ENCODE results near the gene IDH3B.
"Not testable (repeated sequence)": the region's sequence is repeated elsewhere in the genome, so short reads cannot be mapped to it uniquely, and the experiment has no call there.

The IDH3B gene

DNA sequence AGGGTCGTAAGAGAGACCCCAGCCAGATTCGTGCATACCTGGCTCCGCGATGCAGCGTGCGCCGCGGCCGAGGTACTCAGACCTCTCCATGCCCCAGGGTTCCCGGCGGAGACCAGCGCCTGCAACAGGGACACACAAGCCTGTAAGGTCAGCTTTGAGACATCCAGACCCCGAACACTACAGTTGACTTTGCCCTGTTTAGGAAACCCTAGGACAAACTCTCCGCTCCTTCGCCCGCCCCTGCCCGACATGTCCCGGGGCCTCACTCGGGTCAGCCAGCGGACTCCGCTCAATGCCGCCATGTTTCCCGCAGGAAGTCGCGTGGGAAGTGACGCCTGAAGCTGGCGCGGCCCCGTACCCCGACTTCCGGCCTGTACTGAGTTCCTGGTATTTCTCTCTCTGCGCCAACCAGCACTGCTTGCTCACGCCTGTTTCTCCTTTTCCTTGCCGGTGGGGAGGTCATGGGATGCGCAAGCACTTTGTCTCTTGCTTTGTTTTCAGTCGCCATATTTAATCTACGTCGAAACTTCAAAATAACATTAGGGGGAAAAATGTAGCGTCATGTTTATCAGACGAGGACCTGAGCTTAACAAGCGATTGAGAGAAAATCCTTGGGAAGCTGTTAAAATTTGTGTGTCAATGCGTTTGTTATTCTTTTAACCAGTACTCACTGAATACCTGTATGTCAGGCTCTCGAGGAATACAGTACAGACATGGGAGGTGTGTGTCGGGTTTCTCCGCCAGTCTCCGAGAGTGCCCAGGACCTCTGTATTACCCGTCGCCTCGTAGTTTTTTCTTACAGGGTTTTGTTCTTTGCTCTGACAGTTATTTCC is at the start of gene IDH3B:
TSS of gene IDH3B (minus strand) at position 330 of the 833 bp plus-strand sequence. CDS start at position 302, 28 bp downstream.
- DNase-seq: peak; percentile 97

- DNase-seq: no peak
Measured at GRCh38 chr20:2713285-2713684, 49.3 kb upstream of the IDH3B start.

DNA sequence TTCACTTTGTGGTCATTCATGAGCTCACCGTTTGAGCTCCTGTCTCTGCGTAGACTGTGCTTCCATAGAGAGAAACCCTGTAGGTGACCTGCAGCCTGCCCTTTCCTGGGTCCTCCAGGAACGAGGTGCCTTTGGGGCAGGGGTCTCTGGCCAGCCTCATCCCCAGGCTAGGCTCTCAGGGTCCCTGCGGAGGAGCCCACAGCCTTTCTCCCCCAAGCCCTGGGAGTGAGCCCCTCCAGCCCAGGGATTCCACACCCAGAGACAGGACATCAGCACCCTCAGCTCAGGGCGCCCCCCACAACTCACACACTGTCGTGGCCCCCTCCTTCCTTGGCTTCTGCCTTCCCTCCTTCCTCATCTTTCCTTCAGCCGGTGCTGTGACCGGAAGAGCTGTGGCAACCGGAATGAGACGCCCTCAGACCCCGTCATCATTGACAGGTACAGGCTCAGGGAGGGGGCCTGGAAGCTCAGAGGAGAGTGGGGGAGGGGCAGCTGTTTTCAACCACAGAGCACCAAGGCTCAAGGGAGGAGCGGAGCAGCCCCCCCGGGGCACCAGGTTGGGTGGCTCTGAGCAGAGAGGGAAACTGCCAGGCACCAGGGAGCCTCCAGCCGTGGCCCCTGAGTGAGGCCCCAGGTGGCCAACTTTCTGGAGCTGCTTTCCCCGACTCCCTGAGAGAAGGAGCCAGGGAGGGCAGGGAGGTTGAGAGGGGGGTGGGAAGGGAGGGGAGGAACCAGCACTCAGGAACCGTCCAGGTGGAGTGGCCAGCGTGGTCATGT is 45.4 kb upstream of the IDH3B start:
- DNase-seq: no peak

- DNase-seq: no peak
Measured at GRCh38 chr20:2708665-2709064, 44.6 kb upstream of the IDH3B start.

- DNase-seq: peak; percentile 33
Measured at GRCh38 chr20:2708073-2708415, 44.0 kb upstream of the IDH3B start.

GRCh38 chr20:2707353-2708072 is 43.5 kb upstream of the IDH3B start:
- DNase-seq: peak; percentile 12

- no peak for DNase-seq
Measured at GRCh38 chr20:2706688-2707352, 42.8 kb upstream of the IDH3B start.

- DNase-seq: no peak
Measured at GRCh38 chr20:2705931-2706645, 42.1 kb upstream of the IDH3B start.

- no peak for DNase-seq
Measured at GRCh38 chr20:2703716-2704475, 39.9 kb upstream of the IDH3B start.

DNA sequence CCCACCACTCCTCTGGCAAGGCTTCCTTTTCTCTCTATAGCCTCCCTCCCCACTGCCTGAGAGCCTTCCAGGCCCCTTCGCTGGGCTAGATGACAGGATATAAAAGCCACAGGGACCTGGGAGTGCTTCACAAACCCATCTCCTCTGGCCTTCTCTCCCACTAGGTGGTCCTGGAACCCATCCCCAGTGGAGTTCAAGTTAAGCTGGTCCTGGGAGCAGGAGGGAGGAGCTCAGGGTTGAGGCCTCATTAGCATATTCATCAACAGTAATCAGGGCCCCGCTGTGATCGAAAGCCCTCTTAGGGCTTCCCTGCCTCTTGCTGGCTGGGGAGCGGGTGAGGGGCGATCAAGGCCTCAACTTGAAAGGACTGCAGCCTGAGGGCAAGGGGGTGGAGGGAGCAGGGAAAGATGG is 37.7 kb upstream of the IDH3B start:
- peak; percentile 22 for DNase-seq

- DNase-seq: peak; percentile 36
Measured at GRCh38 chr20:2700913-2701620, 37.1 kb upstream of the IDH3B start.

- DNase-seq: no peak
Measured at GRCh38 chr20:2699775-2700413, 35.9 kb upstream of the IDH3B start.

DNA sequence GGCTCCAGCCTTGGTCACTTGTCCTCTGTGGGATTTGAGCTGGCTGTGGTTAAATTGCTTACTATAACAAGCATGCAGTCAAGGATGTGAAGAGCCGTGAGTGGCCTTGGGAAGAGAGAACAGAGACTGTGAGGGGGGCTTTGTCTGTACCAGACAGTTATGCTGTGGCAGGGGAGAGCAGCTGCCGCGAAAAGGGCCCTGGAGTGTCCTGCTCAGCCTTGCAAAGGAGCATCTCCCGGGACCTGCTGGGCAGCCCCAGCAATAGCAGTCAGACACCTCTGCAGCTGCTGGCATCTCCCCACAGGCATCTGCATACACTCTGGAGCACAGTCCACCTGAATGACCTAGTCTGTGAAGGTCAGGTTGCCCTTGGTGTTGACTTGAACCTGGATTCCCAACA is 34.9 kb upstream of the IDH3B start:
- DNase-seq: peak; percentile 33

DNA sequence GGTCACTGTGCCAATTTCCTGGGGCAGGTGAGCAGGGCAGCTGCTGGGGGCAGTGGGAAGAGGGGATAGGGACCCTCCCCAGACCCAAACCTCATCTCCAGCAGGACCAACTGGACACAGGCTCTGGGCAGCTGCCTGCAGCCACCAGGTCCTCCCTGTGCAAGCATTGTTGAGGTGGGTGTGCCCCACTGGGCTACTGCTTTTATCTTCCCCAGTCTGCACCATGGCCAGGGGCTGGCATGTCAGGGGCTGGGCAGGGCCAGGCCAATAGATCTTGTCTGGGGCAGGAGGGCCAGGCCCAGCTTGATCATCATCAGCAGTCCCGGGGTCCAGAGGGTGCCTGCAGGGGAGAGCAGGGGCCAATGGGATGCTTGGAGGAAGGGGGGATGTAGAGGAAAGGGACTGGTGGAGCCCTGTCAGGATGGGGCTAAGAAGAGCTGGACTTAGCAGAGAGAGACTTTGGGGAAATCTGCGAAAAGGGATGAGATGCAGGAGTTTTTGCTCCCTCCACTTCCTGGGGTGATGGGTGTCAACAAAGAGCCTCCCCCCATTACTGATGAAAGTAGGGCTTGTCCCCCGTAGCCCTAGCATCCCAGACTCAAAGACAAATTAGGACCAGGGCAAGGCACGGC is 34.3 kb upstream of the IDH3B start:
- no peak for DNase-seq

DNA sequence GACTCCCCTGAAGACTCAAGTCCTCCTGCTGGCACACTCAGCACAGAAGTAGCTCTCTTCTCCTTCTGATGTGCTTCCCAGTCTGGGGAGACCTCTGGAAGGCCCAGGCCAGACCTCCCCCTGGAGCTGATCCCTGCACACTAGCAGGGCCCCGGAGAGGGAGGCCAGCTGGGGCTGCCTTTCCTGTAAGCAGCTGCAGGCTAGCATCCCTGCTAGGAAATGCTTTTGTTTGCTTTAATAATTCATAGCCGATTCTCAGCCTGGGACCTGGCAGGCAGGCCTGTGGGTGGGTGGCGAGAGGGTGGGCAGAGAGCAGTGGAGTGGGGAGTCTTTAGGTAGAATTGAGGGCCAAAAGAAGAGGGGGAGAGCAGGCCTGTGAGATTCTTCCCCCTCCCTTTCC is 33.8 kb upstream of the IDH3B start:
- peak; percentile 57 for DNase-seq

DNA sequence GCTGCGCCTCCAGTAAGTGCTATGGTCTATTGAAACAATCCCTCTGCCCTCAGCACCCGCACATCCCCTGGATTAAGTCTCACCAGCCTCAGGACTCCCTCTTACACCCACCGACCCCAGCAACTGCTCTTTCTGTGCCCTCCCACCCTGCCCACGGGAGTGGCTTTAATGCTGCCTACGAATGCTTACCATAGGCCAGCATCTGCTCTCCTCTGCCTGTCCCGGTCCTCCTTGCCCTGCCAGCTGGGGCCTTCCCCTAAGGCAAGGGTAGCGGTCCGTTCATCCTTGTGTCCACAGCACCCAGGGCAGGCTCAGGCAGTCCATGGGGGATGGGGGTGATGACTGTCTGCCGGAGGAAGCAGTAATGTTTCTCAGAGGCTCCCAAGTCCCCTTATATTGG is 32.6 kb upstream of the IDH3B start:
- no peak for DNase-seq

DNA sequence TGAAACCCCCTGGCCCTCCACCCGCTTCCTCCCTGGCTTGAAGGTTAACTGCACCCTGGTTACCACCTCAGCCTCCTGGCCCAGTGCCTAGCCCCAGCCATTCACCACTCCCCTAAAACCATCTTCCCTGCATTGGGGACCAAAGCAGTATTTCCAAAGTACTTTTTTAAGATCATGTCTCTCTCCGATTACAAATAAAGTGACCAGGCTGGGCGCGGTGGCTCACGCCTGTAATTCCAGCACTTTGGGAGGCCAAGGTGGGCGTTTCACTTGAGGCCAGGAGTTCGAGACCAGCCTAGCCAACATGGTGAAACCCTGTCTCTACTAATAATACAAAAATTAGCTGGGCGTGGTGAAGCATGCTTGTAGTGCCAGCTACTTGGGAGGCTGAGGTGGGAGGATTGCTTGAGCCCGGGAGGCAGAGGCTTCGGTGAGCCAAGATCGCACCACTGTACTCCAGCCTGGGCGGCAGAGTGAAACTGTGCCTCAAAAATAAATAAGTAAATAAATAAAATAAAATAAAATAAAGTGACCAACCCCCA is 32.0 kb upstream of the IDH3B start:
- DNase-seq: not testable (repeated sequence)

DNA sequence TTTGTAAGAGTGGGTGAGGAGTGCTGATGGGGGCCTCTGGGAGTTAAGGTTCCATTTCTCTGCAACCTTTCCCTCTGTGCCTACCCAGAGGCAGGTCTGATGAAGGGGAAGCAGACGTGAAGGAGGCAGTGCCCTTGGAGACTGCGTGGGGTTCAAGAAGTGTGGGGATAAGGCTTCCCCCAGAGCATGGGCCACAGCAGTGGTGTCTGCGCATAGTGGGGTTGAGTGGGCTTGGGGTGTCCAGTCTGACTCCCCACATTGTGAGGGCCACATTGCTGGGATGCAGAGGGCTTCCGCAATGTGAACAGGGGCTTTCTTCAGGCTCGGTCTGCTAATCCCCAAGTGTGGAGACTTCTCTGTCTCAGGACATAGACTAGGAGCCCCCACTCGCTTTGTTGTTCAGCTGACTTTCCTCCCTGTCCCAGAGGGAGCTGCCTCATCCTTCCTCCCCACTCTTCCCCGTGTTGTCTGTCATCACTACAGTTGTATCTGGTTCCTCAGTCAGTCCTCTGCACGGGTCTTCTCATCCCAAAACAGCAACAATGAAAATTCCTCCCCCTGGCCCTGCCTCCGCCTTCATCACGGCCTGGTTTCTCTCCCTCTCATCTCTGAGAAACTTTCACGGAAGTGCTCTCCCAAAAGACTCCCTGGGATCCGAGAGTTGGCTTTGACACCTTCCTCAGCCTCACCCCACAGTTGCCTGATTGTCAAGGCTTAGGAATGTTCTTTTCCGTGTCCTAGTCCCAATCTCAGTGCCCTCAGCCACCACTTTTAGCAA is 31.4 kb upstream of the IDH3B start:
- no peak for DNase-seq

DNA sequence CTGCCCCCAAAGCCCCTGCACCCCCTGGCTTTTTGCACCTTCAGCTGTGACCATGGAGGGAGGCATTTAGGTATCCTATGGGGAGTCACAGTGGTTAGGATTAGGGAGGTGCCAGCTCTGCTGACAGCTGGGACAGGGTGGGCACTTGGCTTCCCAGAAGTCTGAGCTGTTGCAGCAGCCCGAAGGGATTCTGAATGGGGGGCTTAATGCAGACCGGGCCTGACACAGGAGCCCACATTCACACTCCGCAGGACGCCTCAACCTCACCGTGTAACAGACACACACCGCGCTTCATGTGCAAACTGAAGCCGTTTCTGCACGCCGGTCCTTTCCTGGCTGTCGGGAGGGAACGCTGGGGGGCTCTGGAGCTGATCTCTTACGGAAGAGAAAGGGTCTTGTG is 30.5 kb upstream of the IDH3B start:
- no peak for DNase-seq

Measured in retina (tissue), 1 donor.